Smooth muscle cell (in vitro differentiated cells): ENCODE data around the gene THSD7A. TPM values are rescaled to one million over a fixed set of nuclear protein-coding genes. Genes with fewer than 3 reads are reported as not detected.

Experiments
- DNase-seq: peaks from one replicate; lab custom pipeline; 2025; ENCODE audit not compliant: unreplicated experiment; lab: John Stamatoyannopoulos, UW
- H2AFZ ChIP-seq: fragments of 200-600 bp; sonication (generic); 2 replicates; pipeline ENCODE4 v1.6.0; 2016; ENCODE audit warnings: antibody characterized with exemption, low read depth, mild to moderate bottlenecking
- H3F3A ChIP-seq: fragments of 200-600 bp; sonication (generic); 2 replicates; pipeline ENCODE4 v1.6.0; 2017; ENCODE audit warnings: antibody characterized with exemption, low read depth
- H3K27ac ChIP-seq: fragments of 200-600 bp; sonication (generic); 2 replicates; pipeline ENCODE4 v1.5.1; 2016; ENCODE audit warnings: low read depth, mild to moderate bottlenecking
- H3K27me3 ChIP-seq: fragments of 200-600 bp; sonication (generic); 2 replicates; pipeline ENCODE4 v1.6.1; 2016; ENCODE audit warnings: low read depth, mild to moderate bottlenecking
- H3K36me3 ChIP-seq: fragments of 200-600 bp; sonication (generic); 2 replicates; pipeline ENCODE4 v1.5.1; 2016; ENCODE audit warnings: low read depth
- H3K4me1 ChIP-seq: fragments of 200-600 bp; sonication (generic); 2 replicates; pipeline ENCODE4 v1.5.1; 2016; ENCODE audit warnings: low read depth
- H3K4me2 ChIP-seq: fragments of 200-600 bp; sonication (generic); 2 replicates; pipeline ENCODE4 v1.6.0; 2016; ENCODE audit warnings: mild to moderate bottlenecking
- H3K4me3 ChIP-seq: fragments of 200-600 bp; sonication (generic); 2 replicates; pipeline ENCODE4 v1.5.1; 2016; ENCODE audit warnings: mild to moderate bottlenecking
- H3K79me2 ChIP-seq: fragments of 200-600 bp; sonication (generic); 2 replicates; pipeline ENCODE4 v1.6.0; 2016; ENCODE audit warnings: low read depth, mild to moderate bottlenecking
- H3K9ac ChIP-seq: fragments of 200-600 bp; sonication (generic); 2 replicates; pipeline ENCODE4 v1.6.0; 2016; ENCODE audit warnings: low read depth
- H3K9me3 ChIP-seq: fragments of 200-600 bp; sonication (generic); replicated peaks from 2 replicates; pipeline ENCODE4 v1.5.1; 2016; ENCODE audit warnings: low read depth
- H4K20me1 ChIP-seq: fragments of 200-600 bp; sonication (generic); 2 replicates; pipeline ENCODE4 v1.6.0; 2016; ENCODE audit warnings: low read depth
- CTCF ChIP-seq: fragments of 200-600 bp; sonication (generic); IDR thresholded peaks from 2 replicates; pipeline ENCODE4 v1.5.1; 2017; ENCODE audit warnings: borderline replicate concordance, mild to moderate bottlenecking, antibody characterized with exemption; ENCODE audit not compliant: insufficient read depth, poor library complexity, severe bottlenecking
- WGBS: methylation state at CpG from one replicate; pipeline ENCODE4 v1.1.7; 2016; ENCODE audit warnings: low lambda C conversion rate; 5-methylcytosine and 5-hydroxymethylcytosine counted together
- polyA plus RNA-seq: library from polyadenylated mRNA; unstranded; fragments of >200 nt; fragmentation: Nextera tagmentation; extraction: Ambion mirVana; gene quantifications from 2 replicates; pipeline ENCODE4 v1.2.1, GENCODE V29; 2016
- total RNA-seq: library from RNA; depleted of rRNA; stranded (reverse); fragments of >200 nt; gene quantifications from 2 replicates; pipeline ENCODE4 v1.2.3, GENCODE V29; 2014

Gene THSD7A
- total and polyA plus RNA-seq, 2 experiments from 2014 or later = 1.7 to 2.7 TPM

GRCh38 chr7:11436773-11437524, 395.0 kb downstream of the THSD7A start:
- no peak overlapping the region for H3K27ac ChIP-seq
- no peaks in the 10 kb centered on the region for H3K4me1 ChIP-seq
- H3K4me2 ChIP-seq = no peak overlapping the region
- 57% methylated on average over 2 of the region's 2 CpGs for WGBS
- no peak overlapping the region for H3K4me3 ChIP-seq
- no peak for DNase-seq
- no peaks in the 10 kb centered on the region for H3K79me2 ChIP-seq
- no peak overlapping the region for H3K9ac ChIP-seq
- H3F3A ChIP-seq = no peaks in the 10 kb centered on the region
- H2AFZ ChIP-seq = no peak overlapping the region
- TF ChIP-seq CTCF = no peak
- H4K20me1 ChIP-seq = no peaks in the 10 kb centered on the region
- no peaks in the 10 kb centered on the region for H3K9me3 ChIP-seq
- H3K36me3 ChIP-seq = no peaks in the 10 kb centered on the region
- no peaks in the 10 kb centered on the region for H3K27me3 ChIP-seq

DNA sequence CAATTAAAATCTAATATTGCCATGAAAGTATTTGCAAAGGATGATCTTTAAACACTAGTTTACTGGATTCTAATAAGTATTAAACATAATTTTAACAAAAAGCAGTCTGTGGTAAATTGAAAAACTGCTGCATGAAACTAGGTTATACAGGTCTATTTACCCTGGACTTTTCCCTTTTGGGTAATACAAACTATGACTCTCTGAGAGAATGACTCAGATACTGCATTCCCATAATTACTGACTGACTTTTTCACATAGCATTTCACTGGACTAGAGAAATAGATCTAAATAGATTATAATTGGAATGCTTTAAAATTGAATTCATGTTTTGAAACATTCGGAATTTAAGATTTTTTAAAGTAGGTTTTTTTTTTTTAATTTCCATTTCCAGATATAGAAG, 395.7 kb downstream of the THSD7A start:
- 58% methylated on average over 1 of the region's 1 CpG for WGBS
- Histone ChIP-seq H4K20me1 (no peaks in the 10 kb centered on the region), H3K9ac (no peak overlapping the region), H3K36me3 (no peaks in the 10 kb centered on the region), H3K4me3 (no peak overlapping the region), H3K4me2 (no peak overlapping the region), H3K4me1 (no peaks in the 10 kb centered on the region), H3K9me3 (no peaks in the 10 kb centered on the region), H3K79me2 (no peaks in the 10 kb centered on the region), H3K27ac (no peak overlapping the region), H3F3A (no peaks in the 10 kb centered on the region), H2AFZ (no peak overlapping the region), H3K27me3 (no peaks in the 10 kb centered on the region)
- TF ChIP-seq CTCF = no peak
- DNase-seq = no peak

DNA sequence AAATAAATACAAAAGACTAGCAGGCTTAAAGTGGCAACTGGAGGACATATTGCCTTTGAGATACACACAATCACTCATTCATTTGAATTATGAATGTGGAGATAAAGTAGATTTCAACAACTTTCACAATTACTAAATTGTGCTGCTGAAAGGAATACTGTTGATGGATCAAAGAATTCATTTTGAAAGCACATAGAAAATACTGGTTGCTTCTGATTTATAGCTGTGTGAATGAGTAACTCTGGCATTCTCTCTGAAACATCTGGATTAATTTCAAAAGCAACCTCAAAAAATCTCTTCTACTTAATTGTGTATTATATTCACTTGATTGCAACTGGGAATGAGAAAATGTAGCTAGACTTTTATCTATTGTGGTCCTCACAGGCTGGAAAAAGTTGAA, 397.6 kb downstream of the THSD7A start:
- H3K4me1 ChIP-seq = no peaks in the 10 kb centered on the region
- no peak overlapping the region for H3K27ac ChIP-seq
- no peaks in the 10 kb centered on the region for H3K27me3 ChIP-seq
- H3K4me3 ChIP-seq = no peak overlapping the region
- DNase-seq = no peak
- no peaks in the 10 kb centered on the region for H4K20me1 ChIP-seq
- H3K4me2 ChIP-seq = no peak overlapping the region
- H3K9me3 ChIP-seq = no peaks in the 10 kb centered on the region
- H3F3A ChIP-seq = no peaks in the 10 kb centered on the region
- H3K9ac ChIP-seq = no peak overlapping the region
- H3K36me3 ChIP-seq = no peaks in the 10 kb centered on the region
- no peak overlapping the region for H2AFZ ChIP-seq
- no peak for TF ChIP-seq CTCF
- H3K79me2 ChIP-seq = no peaks in the 10 kb centered on the region

DNA sequence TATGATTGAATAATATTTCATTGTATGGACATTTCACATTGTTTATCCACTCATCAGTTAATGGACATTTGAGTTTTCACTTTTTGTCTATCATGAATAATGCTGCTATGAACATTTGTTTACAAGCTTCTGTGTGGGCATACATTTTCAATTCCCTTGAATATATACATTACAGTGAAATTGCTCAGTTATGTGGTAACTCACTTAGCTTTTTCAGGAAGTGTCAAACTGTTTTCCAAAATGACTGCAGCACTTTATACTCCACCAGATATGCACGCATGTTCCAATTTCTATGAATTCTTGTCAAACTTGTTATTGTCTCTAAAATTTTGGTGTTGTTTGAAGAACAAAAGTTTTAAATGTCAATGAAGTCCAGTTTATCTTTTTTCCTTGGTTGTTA, 401.2 kb downstream of the THSD7A start:
- TF ChIP-seq CTCF = no peak
- Histone ChIP-seq H2AFZ (no peak overlapping the region), H3K4me1 (no peaks in the 10 kb centered on the region), H3K27me3 (no peaks in the 10 kb centered on the region), H3K4me3 (no peak overlapping the region), H3K27ac (no peak overlapping the region), H3K9me3 (no peaks in the 10 kb centered on the region), H3K4me2 (no peak overlapping the region), H3K9ac (no peak overlapping the region), H3K36me3 (no peaks in the 10 kb centered on the region), H3F3A (no peaks in the 10 kb centered on the region), H3K79me2 (no peaks in the 10 kb centered on the region), H4K20me1 (no peaks in the 10 kb centered on the region)
- 94% methylated on average over 1 of the region's 1 CpG for WGBS
- DNase-seq = no peak
